Measurements from ENCODE around the gene PMFBP1. TPM values are rescaled to one million over a fixed set of nuclear protein-coding genes. Genes with fewer than 3 reads are reported as not detected.

Gene PMFBP1
- total and polyA plus RNA-seq, 2 donors (not counting 1 experiment from before 2014, with no cell fraction given), result 1.2 to 9.5 TPM

- 95% methylated on average over 9 of the region's 10 CpGs for WGBS (ENCODE audit: insufficient coverage)
- TF ChIP-seq CTCF (IDR thresholded peaks at IDR 0.05) (no peak), EZH2 (IDR thresholded peaks at IDR 0.05; ENCODE audit: borderline replicate concordance, insufficient read depth, low read depth, low read length, poor library complexity, severe bottlenecking) (no peak)
These were observed 26.8 kb upstream of the PMFBP1 start for GRCh38 chr16:72198771-72199201.

GRCh38 chr16:72198021-72198711 lies 26.2 kb upstream of the PMFBP1 start:
- no peak overlapping the region for H3K4me3 Mint-ChIP-seq
- Histone ChIP-seq H3K4me3 (ENCODE audit: control extremely low read depth in 1 of 5, extremely low read depth in 1 of 5, insufficient read depth in 1 of 5, low read depth in 2 of 5, low read length in 4 of 5) (no peak overlapping the region), H4K20me1 (ENCODE audit: control insufficient read depth, insufficient read depth, low read length, poor library complexity, severe bottlenecking) (no peaks in the 10 kb centered on the region), H2AFZ (ENCODE audit: insufficient read depth, low read depth, low read length, poor library complexity, severe bottlenecking) (no peak overlapping the region), H3K9me3 (ENCODE audit: control extremely low read depth in 1 of 3, control insufficient read depth in 2 of 3, insufficient read depth in 1 of 3, low read length in 2 of 3) (no peaks in the 10 kb centered on the region), H3K79me2 (ENCODE audit: control insufficient read depth, insufficient read depth, low read length) (no peaks in the 10 kb centered on the region), H3K4me2 (replicated peaks; ENCODE audit: low read depth, low read length, poor library complexity, severe bottlenecking) (no peak overlapping the region), H3K9ac (ENCODE audit: low read length) (no peak overlapping the region), H3K27ac (ENCODE audit: low read length in 2 of 2) (no peak overlapping the region), H3K4me1 (ENCODE audit: control insufficient read depth in 2 of 2, insufficient read depth in 2 of 2, low read length in 2 of 2) (peaks cover 9 to 10% of the 10 kb centered on the region in 2 donors), H3K27me3 (replicated peaks in 1 of 4; ENCODE audit: control extremely low read depth in 1 of 4, control insufficient read depth in 3 of 4, insufficient read depth in 4 of 4, low read length in 3 of 4) (no peaks in the 10 kb centered on the region), H3K36me3 (replicated peaks in 1 of 2; ENCODE audit: control extremely low read depth in 1 of 2, control insufficient read depth in 1 of 2, extremely low read depth in 1 of 2, insufficient read depth in 2 of 2, low read length in 1 of 2) (no peaks in the 10 kb centered on the region)
- no peak overlapping the region for H3K27ac Mint-ChIP-seq
- no peaks in the 10 kb centered on the region for H3K27me3 Mint-ChIP-seq
- WGBS (ENCODE audit: insufficient coverage), result 97% methylated on average over 8 of the region's 11 CpGs
- TF ChIP-seq CTCF (IDR thresholded peaks at IDR 0.05) (no peak), EZH2 (IDR thresholded peaks at IDR 0.05; ENCODE audit: borderline replicate concordance, insufficient read depth, low read depth, low read length, poor library complexity, severe bottlenecking) (no peak)
- DNase-seq (no peak), ATAC-seq (ENCODE audit: low read depth) (no peak)
- POLR2A ChIA-PET, result no interaction called here
- intact Hi-C loops (cut with micrococcal nuclease), result no loop called here
- peaks cover 9% of the 10 kb centered on the region for H3K4me1 Mint-ChIP-seq
- CTCF ChIA-PET, result no interaction called here
- no peaks in the 10 kb centered on the region for H3K9me3 Mint-ChIP-seq (ENCODE audit: insufficient read depth)

More at GRCh38 chr16:72198771-72199201, 26.8 kb upstream of the PMFBP1 start:
- Mint-ChIP-seq H3K27me3 (no peaks in the 10 kb centered on the region), H3K9me3 (ENCODE audit: insufficient read depth) (no peaks in the 10 kb centered on the region), H3K27ac (no peak overlapping the region), H3K4me1 (peaks cover 15% of the 10 kb centered on the region), H3K4me3 (no peak overlapping the region)
- Histone ChIP-seq H3K27me3 (replicated peaks in 1 of 4; ENCODE audit: control extremely low read depth in 1 of 4, control insufficient read depth in 3 of 4, insufficient read depth in 4 of 4, low read length in 3 of 4) (no peaks in the 10 kb centered on the region), H3K4me2 (replicated peaks; ENCODE audit: low read depth, low read length, poor library complexity, severe bottlenecking) (no peak overlapping the region), H4K20me1 (ENCODE audit: control insufficient read depth, insufficient read depth, low read length, poor library complexity, severe bottlenecking) (no peaks in the 10 kb centered on the region), H3K36me3 (replicated peaks in 1 of 2; ENCODE audit: control extremely low read depth in 1 of 2, control insufficient read depth in 1 of 2, extremely low read depth in 1 of 2, insufficient read depth in 2 of 2, low read length in 1 of 2) (no peaks in the 10 kb centered on the region), H3K9me3 (ENCODE audit: control extremely low read depth in 1 of 3, control insufficient read depth in 2 of 3, insufficient read depth in 1 of 3, low read length in 2 of 3) (no peaks in the 10 kb centered on the region), H3K4me1 (ENCODE audit: control insufficient read depth in 2 of 2, insufficient read depth in 2 of 2, low read length in 2 of 2) (peaks cover 15 to 16% of the 10 kb centered on the region in 2 donors), H3K9ac (ENCODE audit: low read length) (no peak overlapping the region), H3K79me2 (ENCODE audit: control insufficient read depth, insufficient read depth, low read length) (no peaks in the 10 kb centered on the region), H2AFZ (ENCODE audit: insufficient read depth, low read depth, low read length, poor library complexity, severe bottlenecking) (no peak overlapping the region), H3K27ac (ENCODE audit: low read length in 2 of 2) (no peak overlapping the region), H3K4me3 (ENCODE audit: control extremely low read depth in 1 of 5, extremely low read depth in 1 of 5, insufficient read depth in 1 of 5, low read depth in 2 of 5, low read length in 4 of 5) (no peak overlapping the region)
- DNase-seq (no peak), ATAC-seq (ENCODE audit: low read depth) (no peak)
- intact Hi-C loops (cut with micrococcal nuclease), result no loop called here
- ChIA-PET CTCF (no interaction called here), POLR2A (no interaction called here)
